ENCODE data around the gene ROPN1B. TPM values are rescaled to one million over a fixed set of nuclear protein-coding genes. Genes with fewer than 3 reads are reported as not detected.
A peak's percentile ranks its signal among the peaks of the same experiment; 100 is the strongest.
"Not testable (repeated sequence)": the region's sequence is repeated elsewhere in the genome, so short reads cannot be mapped to it uniquely, and the experiment has no call there.

Gene ROPN1B
- total and polyA plus RNA-seq, 2 donors (not counting 1 experiment from before 2014, with no cell fraction given), result not detected

DNA sequence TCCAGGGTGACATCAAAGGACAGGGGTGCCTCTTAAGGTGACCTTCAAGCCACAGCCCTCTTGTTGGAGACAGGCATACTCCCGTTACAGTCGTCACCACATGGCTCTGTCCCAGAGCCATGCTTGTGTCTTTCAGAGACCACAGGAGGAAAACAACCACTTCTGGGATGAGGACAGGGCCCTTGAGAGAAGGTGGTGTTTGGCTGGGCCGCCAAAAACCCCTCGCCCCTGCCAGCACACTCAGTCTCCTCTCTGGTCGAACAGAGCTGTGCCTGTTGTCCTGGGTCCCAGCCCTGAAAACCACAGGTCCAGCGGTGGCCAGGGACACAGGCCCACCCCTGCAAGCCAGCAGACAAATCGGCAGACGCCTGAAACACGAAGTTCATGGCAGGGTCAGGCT, 44.7 kb upstream of the ROPN1B start:
- H3K9ac ChIP-seq (ENCODE audit: insufficient read depth, low read length); H3K27ac ChIP-seq (ENCODE audit: insufficient read depth, low read length): not testable (repeated sequence)

DNA sequence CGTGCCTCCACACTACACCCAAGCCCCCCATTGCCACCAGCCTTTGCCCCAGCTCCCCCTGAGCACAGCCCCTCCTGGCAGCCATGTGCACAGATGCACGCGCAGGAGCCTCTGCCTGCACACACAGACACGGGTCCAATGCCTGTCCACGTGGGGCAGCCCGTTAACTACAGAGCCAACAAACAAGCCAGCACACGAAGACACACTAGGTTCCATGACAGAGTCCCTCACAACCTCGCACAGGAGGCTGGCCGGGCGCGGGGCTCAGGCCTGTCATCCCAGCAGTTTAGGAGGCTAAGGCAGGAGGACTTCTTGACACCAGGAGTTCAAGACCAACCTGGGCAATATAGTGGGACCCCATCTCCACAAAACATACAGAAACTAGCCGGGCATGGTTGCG, 43.3 kb upstream of the ROPN1B start:
- H3K9ac ChIP-seq (ENCODE audit: insufficient read depth, low read length); H3K27me3 ChIP-seq (ENCODE audit: control insufficient read depth, insufficient read depth, low read length); H3K36me3 ChIP-seq (ENCODE audit: control insufficient read depth, insufficient read depth, low read length); H3K4me2 ChIP-seq (ENCODE audit: extremely low read depth, insufficient read depth, low read length); H4K20me1 ChIP-seq (ENCODE audit: control insufficient read depth, extremely low read depth, insufficient read depth, low read length); H3K4me3 ChIP-seq (replicated peaks in 1 of 4; ENCODE audit: control extremely low read depth in 1 of 4, insufficient read depth in 1 of 4, low read depth in 3 of 4, low read length in 4 of 4); H3K4me1 ChIP-seq (ENCODE audit: control insufficient read depth, extremely low read depth, insufficient read depth, low read length); H3K79me2 ChIP-seq (ENCODE audit: control insufficient read depth, insufficient read depth, low read length); DNase-seq (ENCODE audit: low read depth in 2 of 2); H3K27ac ChIP-seq (ENCODE audit: insufficient read depth, low read length); H2AFZ ChIP-seq (ENCODE audit: low read length); H3K9me3 ChIP-seq (ENCODE audit: control insufficient read depth, insufficient read depth, low read depth, low read length): not testable (repeated sequence)

More for the DNA sequence above, 44.7 kb upstream of the ROPN1B start:
- not testable (repeated sequence) for H3K4me2 ChIP-seq (ENCODE audit: extremely low read depth, insufficient read depth, low read length); H3K4me3 ChIP-seq (replicated peaks in 1 of 4; ENCODE audit: control extremely low read depth in 1 of 4, insufficient read depth in 1 of 4, low read depth in 3 of 4, low read length in 4 of 4); H3K36me3 ChIP-seq (ENCODE audit: control insufficient read depth, insufficient read depth, low read length); H3K79me2 ChIP-seq (ENCODE audit: control insufficient read depth, insufficient read depth, low read length); H3K4me1 ChIP-seq (ENCODE audit: control insufficient read depth, extremely low read depth, insufficient read depth, low read length); H3K27me3 ChIP-seq (ENCODE audit: control insufficient read depth, insufficient read depth, low read length); H4K20me1 ChIP-seq (ENCODE audit: control insufficient read depth, extremely low read depth, insufficient read depth, low read length); H2AFZ ChIP-seq (ENCODE audit: low read length); DNase-seq (ENCODE audit: low read depth in 2 of 2); H3K9me3 ChIP-seq (ENCODE audit: control insufficient read depth, insufficient read depth, low read depth, low read length)

GRCh38 chr3:125928771-125929545, 40.0 kb upstream of the ROPN1B start:
- DNase-seq (ENCODE audit: low read depth in 2 of 2), result peak; percentile 3 to 38
- not testable (repeated sequence) for H2AFZ ChIP-seq (ENCODE audit: low read length); H3K4me2 ChIP-seq (ENCODE audit: extremely low read depth, insufficient read depth, low read length)

GRCh38 chr3:125929765-125930164, 39.2 kb upstream of the ROPN1B start:
- not testable (repeated sequence) for H4K20me1 ChIP-seq (ENCODE audit: control insufficient read depth, extremely low read depth, insufficient read depth, low read length); H3K4me1 ChIP-seq (ENCODE audit: control insufficient read depth, extremely low read depth, insufficient read depth, low read length); H3K4me2 ChIP-seq (ENCODE audit: extremely low read depth, insufficient read depth, low read length); H3K4me3 ChIP-seq (replicated peaks in 1 of 4; ENCODE audit: control extremely low read depth in 1 of 4, insufficient read depth in 1 of 4, low read depth in 3 of 4, low read length in 4 of 4); H3K27me3 ChIP-seq (ENCODE audit: control insufficient read depth, insufficient read depth, low read length); H3K9me3 ChIP-seq (ENCODE audit: control insufficient read depth, insufficient read depth, low read depth, low read length); DNase-seq (ENCODE audit: low read depth in 2 of 2); H3K27ac ChIP-seq (ENCODE audit: insufficient read depth, low read length); H3K36me3 ChIP-seq (ENCODE audit: control insufficient read depth, insufficient read depth, low read length); H3K9ac ChIP-seq (ENCODE audit: insufficient read depth, low read length); H3K79me2 ChIP-seq (ENCODE audit: control insufficient read depth, insufficient read depth, low read length); H2AFZ ChIP-seq (ENCODE audit: low read length)

More at GRCh38 chr3:125928771-125929545, 40.0 kb upstream of the ROPN1B start:
- not testable (repeated sequence) for H3K27ac ChIP-seq (ENCODE audit: insufficient read depth, low read length); H3K36me3 ChIP-seq (ENCODE audit: control insufficient read depth, insufficient read depth, low read length); H3K9ac ChIP-seq (ENCODE audit: insufficient read depth, low read length); H4K20me1 ChIP-seq (ENCODE audit: control insufficient read depth, extremely low read depth, insufficient read depth, low read length); H3K4me1 ChIP-seq (ENCODE audit: control insufficient read depth, extremely low read depth, insufficient read depth, low read length); H3K27me3 ChIP-seq (ENCODE audit: control insufficient read depth, insufficient read depth, low read length); H3K79me2 ChIP-seq (ENCODE audit: control insufficient read depth, insufficient read depth, low read length); H3K4me3 ChIP-seq (replicated peaks in 1 of 4; ENCODE audit: control extremely low read depth in 1 of 4, insufficient read depth in 1 of 4, low read depth in 3 of 4, low read length in 4 of 4); H3K9me3 ChIP-seq (ENCODE audit: control insufficient read depth, insufficient read depth, low read depth, low read length)
- TF ChIP-seq, protein P1, sequence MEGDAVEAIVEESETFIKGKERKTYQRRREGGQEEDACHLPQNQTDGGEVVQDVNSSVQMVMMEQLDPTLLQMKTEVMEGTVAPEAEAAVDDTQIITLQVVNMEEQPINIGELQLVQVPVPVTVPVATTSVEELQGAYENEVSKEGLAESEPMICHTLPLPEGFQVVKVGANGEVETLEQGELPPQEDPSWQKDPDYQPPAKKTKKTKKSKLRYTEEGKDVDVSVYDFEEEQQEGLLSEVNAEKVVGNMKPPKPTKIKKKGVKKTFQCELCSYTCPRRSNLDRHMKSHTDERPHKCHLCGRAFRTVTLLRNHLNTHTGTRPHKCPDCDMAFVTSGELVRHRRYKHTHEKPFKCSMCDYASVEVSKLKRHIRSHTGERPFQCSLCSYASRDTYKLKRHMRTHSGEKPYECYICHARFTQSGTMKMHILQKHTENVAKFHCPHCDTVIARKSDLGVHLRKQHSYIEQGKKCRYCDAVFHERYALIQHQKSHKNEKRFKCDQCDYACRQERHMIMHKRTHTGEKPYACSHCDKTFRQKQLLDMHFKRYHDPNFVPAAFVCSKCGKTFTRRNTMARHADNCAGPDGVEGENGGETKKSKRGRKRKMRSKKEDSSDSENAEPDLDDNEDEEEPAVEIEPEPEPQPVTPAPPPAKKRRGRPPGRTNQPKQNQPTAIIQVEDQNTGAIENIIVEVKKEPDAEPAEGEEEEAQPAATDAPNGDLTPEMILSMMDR (conservative IDR thresholded peaks at IDR 0.05 in 1 of 2, IDR thresholded peaks at IDR 0.05 in 1 of 2; ENCODE audit: low read depth in 1 of 2, low read length in 2 of 2), result peak; percentile 27 to 57

DNA sequence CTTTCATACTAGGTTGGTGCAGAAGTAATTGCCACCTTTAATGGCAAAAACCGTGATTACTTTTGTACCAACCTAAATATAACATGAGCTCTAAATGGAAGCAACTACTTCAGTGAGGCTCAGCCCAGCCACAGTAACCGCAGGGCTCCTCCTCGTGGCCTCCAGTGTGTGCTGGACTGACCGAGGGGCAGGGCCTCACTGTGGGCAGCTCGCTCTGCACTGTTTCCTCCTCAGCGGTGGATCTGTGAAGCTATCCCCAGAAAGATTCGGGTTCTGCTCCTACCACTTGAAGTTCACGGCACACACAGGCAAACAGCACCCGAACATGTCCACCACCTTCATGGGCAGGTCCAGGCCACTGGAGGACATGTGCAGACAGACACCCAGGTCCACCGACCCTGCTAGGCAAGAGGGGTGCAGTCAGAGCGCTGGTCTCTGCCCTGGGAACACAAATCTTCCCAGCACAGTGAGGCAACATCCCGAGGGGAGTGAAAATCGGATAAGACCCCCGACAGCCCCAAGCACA, 37.6 kb upstream of the ROPN1B start:
- not testable (repeated sequence) for H2AFZ ChIP-seq (ENCODE audit: low read length); H3K4me3 ChIP-seq (replicated peaks in 1 of 4; ENCODE audit: control extremely low read depth in 1 of 4, insufficient read depth in 1 of 4, low read depth in 3 of 4, low read length in 4 of 4); H3K9ac ChIP-seq (ENCODE audit: insufficient read depth, low read length); H3K4me1 ChIP-seq (ENCODE audit: control insufficient read depth, extremely low read depth, insufficient read depth, low read length); H3K27ac ChIP-seq (ENCODE audit: insufficient read depth, low read length); H3K9me3 ChIP-seq (ENCODE audit: control insufficient read depth, insufficient read depth, low read depth, low read length); H3K79me2 ChIP-seq (ENCODE audit: control insufficient read depth, insufficient read depth, low read length); H3K36me3 ChIP-seq (ENCODE audit: control insufficient read depth, insufficient read depth, low read length); DNase-seq (ENCODE audit: low read depth in 2 of 2); H3K27me3 ChIP-seq (ENCODE audit: control insufficient read depth, insufficient read depth, low read length); H3K4me2 ChIP-seq (ENCODE audit: extremely low read depth, insufficient read depth, low read length); H4K20me1 ChIP-seq (ENCODE audit: control insufficient read depth, extremely low read depth, insufficient read depth, low read length)

DNA sequence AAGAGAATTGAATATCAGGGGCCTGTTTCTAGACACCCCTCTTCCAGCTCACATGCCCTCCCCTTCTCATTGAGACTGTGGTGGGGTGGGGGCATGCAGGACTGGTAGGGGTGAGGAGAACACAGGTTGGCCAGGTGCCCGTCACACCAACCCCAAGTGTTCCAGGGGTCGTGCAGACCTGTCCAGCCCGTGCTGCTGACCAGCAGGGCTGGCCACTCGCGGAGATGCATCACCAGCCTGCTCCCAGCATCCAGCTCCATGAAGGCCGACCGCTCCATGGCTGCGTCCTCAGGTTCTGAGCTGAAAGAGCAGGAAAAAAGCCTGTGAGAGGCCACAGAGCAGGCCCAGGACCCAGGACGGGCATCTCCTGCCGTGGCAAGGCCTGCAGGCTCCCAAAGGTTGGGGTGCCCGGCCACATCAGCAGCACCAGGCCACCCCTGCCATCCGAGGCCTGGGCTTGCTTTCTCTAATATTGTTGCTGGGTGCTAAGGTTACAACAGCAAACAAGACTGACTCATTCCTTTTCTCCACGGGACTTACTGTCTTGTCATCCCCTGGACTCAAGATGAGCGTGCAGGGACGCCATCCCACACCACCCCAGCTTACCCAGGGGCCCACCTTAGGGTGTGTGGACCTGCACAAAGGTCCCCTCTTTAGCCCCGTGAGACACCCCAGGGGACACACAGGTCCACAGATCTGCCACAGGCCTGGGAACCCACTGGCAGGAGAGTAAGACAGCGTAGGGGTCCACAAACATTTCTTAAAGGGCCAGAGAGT, 35.4 kb upstream of the ROPN1B start:
- H3K4me2 ChIP-seq (ENCODE audit: extremely low read depth, insufficient read depth, low read length); H3K36me3 ChIP-seq (ENCODE audit: control insufficient read depth, insufficient read depth, low read length); H3K9ac ChIP-seq (ENCODE audit: insufficient read depth, low read length); H3K79me2 ChIP-seq (ENCODE audit: control insufficient read depth, insufficient read depth, low read length); H4K20me1 ChIP-seq (ENCODE audit: control insufficient read depth, extremely low read depth, insufficient read depth, low read length); H3K4me1 ChIP-seq (ENCODE audit: control insufficient read depth, extremely low read depth, insufficient read depth, low read length); H2AFZ ChIP-seq (ENCODE audit: low read length); H3K27me3 ChIP-seq (ENCODE audit: control insufficient read depth, insufficient read depth, low read length); H3K4me3 ChIP-seq (replicated peaks in 1 of 4; ENCODE audit: control extremely low read depth in 1 of 4, insufficient read depth in 1 of 4, low read depth in 3 of 4, low read length in 4 of 4); H3K9me3 ChIP-seq (ENCODE audit: control insufficient read depth, insufficient read depth, low read depth, low read length); DNase-seq (ENCODE audit: low read depth in 2 of 2); H3K27ac ChIP-seq (ENCODE audit: insufficient read depth, low read length): not testable (repeated sequence)

Data from fibroblast of lung (primary cell).